Left lung (tissue), 14 donors: ENCODE results near the gene CALML3. TPM values are rescaled to one million over a fixed set of nuclear protein-coding genes. Genes with fewer than 3 reads are reported as not detected.
"Not testable (repeated sequence)": the region's sequence is repeated elsewhere in the genome, so short reads cannot be mapped to it uniquely, and the experiment has no call there.

Source experiments
- ATAC-seq: fragments of 200-7000 bp; cut with Tn5 transposase; one replicate; pipeline ENCODE4 v1.9.1; 2020; ENCODE audit warnings: moderate library complexity
- DNase-seq, 4 donors: peaks; one replicate each; pipeline ENCODE4 v3.0.0-alpha.2; 2013 to 2020
- H3K27ac ChIP-seq, 2 donors: fragments of 200-600 bp; sonication (generic) in 1 of 2; one replicate each; pipeline versions ENCODE4 v1.5.0 to v1.8.0; 2020 to 2021
- H3K27me3 ChIP-seq, 2 donors: fragments of 200-600 bp; sonication (generic) in 1 of 2; one replicate each; pipeline versions ENCODE4 v1.5.0 to v1.8.0; 2020 to 2021
- H3K36me3 ChIP-seq, 2 donors: fragments of 200-600 bp; sonication (generic) in 1 of 2; one replicate each; pipeline versions ENCODE4 v1.5.0 to v1.8.0; 2020 to 2021
- H3K4me1 ChIP-seq, 2 donors: fragments of 200-600 bp; one replicate each; pipeline ENCODE4 v1.8.0; 2021
- H3K4me3 ChIP-seq, 2 donors: fragments of 200-600 bp; sonication (generic) in 1 of 2; one replicate each; pipeline versions ENCODE4 v1.5.0 to v1.8.0; 2020 to 2021; ENCODE audit warnings: mild to moderate bottlenecking in 1 of 2
- H3K9me3 ChIP-seq, 2 donors: fragments of 200-600 bp; sonication (generic) in 1 of 2; one replicate each; pipeline versions ENCODE4 v1.5.0 to v1.8.0; 2020 to 2021
- CTCF ChIP-seq, 2 donors: fragments of 200-600 bp; sonication (generic) in 1 of 2; IDR thresholded peaks; one replicate each; pipeline versions ENCODE4 v1.5.0 to v1.8.0; 2021; ENCODE audit warnings: antibody characterized with exemption in 2 of 2
- intact Hi-C, 2 donors: fragments of 100-400 bp; cut with DNase I; formaldehyde crosslinking; loops; one replicate each; pipeline versions ENCODE4 v1.11.2 to v1.14.2; 2022
- long read RNA-seq, 12 donors: library from polyadenylated mRNA in 2 of 12; unstranded in 2 of 12; transcript quantifications; one replicate each; pipeline ENCODE4 v2.0.0 and lab custom pipeline, GENCODE V29; 2019 to 2026
- polyA plus RNA-seq, 6 donors: library from polyadenylated mRNA; unstranded; fragments of 120-200 nt; gene quantifications; one replicate each; pipeline ENCODE4 v1.2.1, GENCODE V29; 2013; ENCODE audit not compliant: insufficient read length in 6 of 6
- total RNA-seq, 2 donors: library from RNA; stranded (reverse); fragmentation: NEBNext Ultra II Directional; extraction: Animal tissue kit (Norgen Biotek cat#: 25700); gene quantifications; one replicate each; pipeline ENCODE4 v1.2.1, GENCODE V29; 2021
- donor health status: DM: no; HTN: yes; CAD: no.
- donor health status: DM: no; HTN: no; CAD: no.

CALML3 gene
- total RNA-seq (not detected), polyA plus RNA-seq (under 1 TPM; 0.28 to 0.87 (median 0.64) TPM)
- long read RNA-seq, donor 1, partial matches to known transcripts: 0 of 2 reads
- long read RNA-seq, donor 1, other reads (novel, unspliced or antisense): 0 of 2 reads
- long read RNA-seq, donor 2, transcript CALML3-201 (1 exons, 2,763 nt): major isoform, 12 of 12 reads
- long read RNA-seq, donor 2, partial matches to known transcripts: 0 of 12 reads
- long read RNA-seq, donor 2, other reads (novel, unspliced or antisense): 0 of 12 reads
- long read RNA-seq, donor 3, partial matches to known transcripts: 0 of 2 reads
- long read RNA-seq, donor 3, other reads (novel, unspliced or antisense): 0 of 2 reads
- long read RNA-seq, donor 4: 0 reads
- long read RNA-seq, donor 5, partial matches to known transcripts: 0 of 1 reads
- long read RNA-seq, donor 5, other reads (novel, unspliced or antisense): 0 of 1 reads
- long read RNA-seq, donor 6, partial matches to known transcripts: 0 of 1 reads
- long read RNA-seq, donor 6, other reads (novel, unspliced or antisense): 0 of 1 reads
- long read RNA-seq, donor 7, partial matches to known transcripts: 0 of 2 reads
- long read RNA-seq, donor 7, other reads (novel, unspliced or antisense): 0 of 2 reads
- long read RNA-seq, donor 8: 0 reads
- long read RNA-seq, donor 9: 0 reads
- long read RNA-seq, donor 10: 0 reads
- long read RNA-seq, donor 11: 0 reads
- long read RNA-seq, donor 12: 0 reads

GRCh38 chr10:5524641-5525560 is at the start of gene CALML3:
CALML3 (plus strand) TSS chr10:5524961; CDS start chr10:5525086, 125 bp downstream.
- DNase-seq: peak in 1 of 4 donors; percentile 26
- Histone ChIP-seq H3K4me1 (no peaks in the 10 kb centered on the region), H3K4me3 (no peak within 1 kb of the TSS), H3K36me3 (no peaks in the 10 kb centered on the region), H3K27me3 (no peaks in the 10 kb centered on the region), H3K27ac (no peak within 1 kb of the TSS), H3K9me3 (no peaks in the 10 kb centered on the region)
- ATAC-seq: no peak
- intact Hi-C loops: no loop called here
- TF ChIP-seq CTCF (IDR thresholded peaks at IDR 0.05): no peak

- H3K4me3 ChIP-seq, H3K27me3 ChIP-seq, ATAC-seq, DNase-seq, intact Hi-C loops, H3K4me1 ChIP-seq, H3K36me3 ChIP-seq, H3K27ac ChIP-seq, H3K9me3 ChIP-seq: not testable (repeated sequence)
These were observed 49.7 kb upstream of the CALML3 start for GRCh38 chr10:5475088-5475487.

- intact Hi-C loops, H3K36me3 ChIP-seq, DNase-seq, H3K27ac ChIP-seq, H3K9me3 ChIP-seq, H3K4me1 ChIP-seq, H3K27me3 ChIP-seq, ATAC-seq, H3K4me3 ChIP-seq: not testable (repeated sequence)
These were observed 48.6 kb upstream of the CALML3 start for GRCh38 chr10:5475974-5476807.

- H3K4me1 ChIP-seq: no peaks in the 10 kb centered on the region
- H3K4me3 ChIP-seq: no peak overlapping the region
- intact Hi-C loops: no loop called here
- no peaks in the 10 kb centered on the region for H3K27me3 ChIP-seq
- TF ChIP-seq CTCF (IDR thresholded peaks at IDR 0.05): no peak
- H3K36me3 ChIP-seq: no peaks in the 10 kb centered on the region
- H3K27ac ChIP-seq: no peak overlapping the region
- ATAC-seq: no peak
- H3K9me3 ChIP-seq: no peaks in the 10 kb centered on the region
- no peak for DNase-seq
These were observed 47.7 kb upstream of the CALML3 start for GRCh38 chr10:5476918-5477525.

GRCh38 chr10:5477948-5478693 is 46.6 kb upstream of the CALML3 start:
- no peak overlapping the region for H3K27ac ChIP-seq
- intact Hi-C loops: no loop called here
- no peak overlapping the region for H3K4me3 ChIP-seq
- no peaks in the 10 kb centered on the region for H3K9me3 ChIP-seq
- H3K4me1 ChIP-seq: no peaks in the 10 kb centered on the region
- no peak for ATAC-seq
- DNase-seq: no peak
- H3K36me3 ChIP-seq: no peaks in the 10 kb centered on the region
- TF ChIP-seq CTCF (IDR thresholded peaks at IDR 0.05): no peak
- no peaks in the 10 kb centered on the region for H3K27me3 ChIP-seq
